NCI-H2081 (cell line): ENCODE results near the gene IRS2.
A peak's percentile ranks its signal among the peaks of the same experiment; 100 is the strongest.
"Not testable (repeated sequence)": the region's sequence is repeated elsewhere in the genome, so short reads cannot be mapped to it uniquely, and the experiment has no call there.

ENCODE experiments used
- DNase-seq, 2 experiments: peaks; one replicate each; lab custom pipeline; 2025; lab: John Stamatoyannopoulos, UW

IRS2 gene, protein sequence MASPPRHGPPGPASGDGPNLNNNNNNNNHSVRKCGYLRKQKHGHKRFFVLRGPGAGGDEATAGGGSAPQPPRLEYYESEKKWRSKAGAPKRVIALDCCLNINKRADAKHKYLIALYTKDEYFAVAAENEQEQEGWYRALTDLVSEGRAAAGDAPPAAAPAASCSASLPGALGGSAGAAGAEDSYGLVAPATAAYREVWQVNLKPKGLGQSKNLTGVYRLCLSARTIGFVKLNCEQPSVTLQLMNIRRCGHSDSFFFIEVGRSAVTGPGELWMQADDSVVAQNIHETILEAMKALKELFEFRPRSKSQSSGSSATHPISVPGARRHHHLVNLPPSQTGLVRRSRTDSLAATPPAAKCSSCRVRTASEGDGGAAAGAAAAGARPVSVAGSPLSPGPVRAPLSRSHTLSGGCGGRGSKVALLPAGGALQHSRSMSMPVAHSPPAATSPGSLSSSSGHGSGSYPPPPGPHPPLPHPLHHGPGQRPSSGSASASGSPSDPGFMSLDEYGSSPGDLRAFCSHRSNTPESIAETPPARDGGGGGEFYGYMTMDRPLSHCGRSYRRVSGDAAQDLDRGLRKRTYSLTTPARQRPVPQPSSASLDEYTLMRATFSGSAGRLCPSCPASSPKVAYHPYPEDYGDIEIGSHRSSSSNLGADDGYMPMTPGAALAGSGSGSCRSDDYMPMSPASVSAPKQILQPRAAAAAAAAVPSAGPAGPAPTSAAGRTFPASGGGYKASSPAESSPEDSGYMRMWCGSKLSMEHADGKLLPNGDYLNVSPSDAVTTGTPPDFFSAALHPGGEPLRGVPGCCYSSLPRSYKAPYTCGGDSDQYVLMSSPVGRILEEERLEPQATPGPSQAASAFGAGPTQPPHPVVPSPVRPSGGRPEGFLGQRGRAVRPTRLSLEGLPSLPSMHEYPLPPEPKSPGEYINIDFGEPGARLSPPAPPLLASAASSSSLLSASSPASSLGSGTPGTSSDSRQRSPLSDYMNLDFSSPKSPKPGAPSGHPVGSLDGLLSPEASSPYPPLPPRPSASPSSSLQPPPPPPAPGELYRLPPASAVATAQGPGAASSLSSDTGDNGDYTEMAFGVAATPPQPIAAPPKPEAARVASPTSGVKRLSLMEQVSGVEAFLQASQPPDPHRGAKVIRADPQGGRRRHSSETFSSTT (N-terminal part only)

GRCh38 chr13:109786457-109787134, at the start of gene IRS2:
TSS of gene IRS2 (minus strand) at chr13:109786583. CDS start at chr13:109786053, 530 bp downstream.
- DNase-seq = peak; percentile 91 to 93

- DNase-seq = no peak
Observed at GRCh38 chr13:109834973-109835720, 48.8 kb upstream of the IRS2 start.

- no peak for DNase-seq
Observed at GRCh38 chr13:109833940-109834339, 47.6 kb upstream of the IRS2 start.

- DNase-seq = no peak
Observed at GRCh38 chr13:109833071-109833470, 46.7 kb upstream of the IRS2 start.

- DNase-seq = not testable (repeated sequence)
Observed at GRCh38 chr13:109828591-109829316, 42.4 kb upstream of the IRS2 start.

DNA sequence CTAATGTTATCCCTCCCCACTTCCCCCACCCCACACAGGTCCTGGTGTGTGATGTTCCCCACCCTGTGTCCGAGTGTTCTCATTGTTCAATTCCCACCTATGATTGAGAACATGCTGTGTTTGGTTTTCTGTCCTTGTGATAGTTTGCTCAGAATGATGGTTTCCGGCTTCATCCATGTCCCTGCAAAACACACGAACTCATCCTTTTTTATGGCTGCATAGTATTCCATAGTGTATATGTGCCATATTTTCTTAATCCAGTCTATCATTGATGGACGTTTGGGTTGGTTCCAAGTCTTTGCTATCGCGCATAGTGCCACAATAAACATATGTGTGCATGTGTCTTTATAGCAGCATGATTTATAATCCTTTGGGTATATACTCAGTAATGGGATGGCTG, 36.8 kb upstream of the IRS2 start:
- not testable (repeated sequence) for DNase-seq

GRCh38 chr13:109821103-109821502, 34.7 kb upstream of the IRS2 start:
- no peak for DNase-seq

- no peak for DNase-seq
Observed at GRCh38 chr13:109819874-109820273, 33.5 kb upstream of the IRS2 start.

DNA sequence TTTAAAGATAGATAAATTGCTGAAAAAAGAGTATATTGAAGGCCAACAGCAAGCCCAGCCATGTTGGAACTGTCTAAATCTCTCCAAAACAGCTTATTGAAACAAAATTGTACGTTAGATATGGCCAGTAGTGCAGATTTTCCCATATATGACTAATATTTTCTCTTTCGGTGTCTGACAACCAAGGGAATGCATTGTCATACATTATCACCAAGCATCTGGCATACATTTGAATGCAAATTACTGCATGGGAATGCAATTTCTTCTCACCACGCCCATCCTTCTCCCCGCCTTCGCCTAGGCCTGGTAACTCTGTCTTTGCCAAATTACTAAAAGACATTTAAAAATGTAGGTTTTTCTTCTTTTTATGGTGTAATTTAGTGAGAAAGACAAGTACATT, 32.5 kb upstream of the IRS2 start:
- no peak for DNase-seq

DNA sequence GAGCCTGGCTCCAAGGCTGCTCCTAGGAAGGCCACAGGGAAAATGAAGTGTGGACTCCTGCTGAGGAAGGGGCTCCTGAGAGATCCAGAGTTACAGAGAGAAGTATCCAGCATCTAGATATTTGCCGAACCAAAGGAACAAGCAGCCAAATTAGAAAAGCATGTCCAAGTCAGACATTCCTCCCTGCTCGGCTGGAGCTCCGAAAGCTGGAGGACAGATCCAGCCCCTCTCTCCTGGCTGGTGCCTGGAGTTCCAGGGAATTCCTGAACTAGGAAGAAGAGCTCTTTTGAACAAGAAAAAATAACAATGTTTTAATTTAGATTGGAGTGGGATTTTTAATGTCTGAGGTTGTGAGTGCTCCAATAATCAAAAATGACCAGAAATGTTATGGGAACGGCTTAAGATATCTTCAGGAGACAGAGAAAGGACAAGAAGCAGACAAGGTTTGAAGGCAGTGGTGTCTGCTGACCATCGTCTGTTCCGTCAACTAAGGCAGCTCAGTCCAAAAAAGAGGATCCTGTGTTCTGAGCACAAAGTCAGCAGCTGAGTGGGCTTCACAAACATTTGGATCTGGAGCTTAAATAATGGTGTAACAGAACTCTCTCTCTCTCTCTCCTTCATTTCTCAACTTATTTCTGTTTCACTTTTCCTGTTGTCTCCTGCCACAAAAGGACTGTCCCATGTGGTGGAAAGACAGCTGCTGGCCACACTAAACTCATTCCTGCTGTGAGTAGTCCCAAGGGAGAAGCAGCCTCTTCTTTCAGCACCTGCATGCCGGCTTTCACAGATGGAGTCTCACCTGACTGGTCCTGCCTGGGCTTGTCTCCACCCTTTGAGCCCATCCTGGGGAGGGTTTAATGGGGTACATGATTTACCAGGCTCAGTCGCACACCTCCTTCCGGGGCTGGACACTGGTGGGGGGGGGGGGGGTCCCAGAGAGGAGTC, 31.5 kb upstream of the IRS2 start:
- no peak for DNase-seq

- no peak for DNase-seq
Observed at GRCh38 chr13:109816808-109817203, 30.4 kb upstream of the IRS2 start.

GRCh38 chr13:109816112-109816807, 29.9 kb upstream of the IRS2 start:
- DNase-seq = no peak

DNA sequence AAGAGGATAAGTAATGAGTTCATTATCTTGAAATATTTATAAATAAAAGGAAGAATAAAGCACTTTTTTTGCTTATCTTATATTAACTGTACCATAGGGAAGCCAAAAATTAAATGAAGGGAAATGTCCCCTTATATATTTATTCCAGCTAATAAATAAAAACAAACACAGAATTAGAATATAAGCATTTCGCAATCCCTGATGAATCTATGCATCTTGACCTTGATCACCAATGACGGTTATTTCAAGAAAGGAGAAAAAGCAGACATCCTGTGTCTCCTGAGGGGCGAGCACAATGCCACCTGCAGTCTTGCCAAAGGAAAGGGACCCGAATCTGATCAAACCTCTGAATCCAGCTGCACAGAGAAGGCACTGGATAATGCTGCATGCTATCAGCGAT, 29.3 kb upstream of the IRS2 start:
- no peak for DNase-seq

DNA sequence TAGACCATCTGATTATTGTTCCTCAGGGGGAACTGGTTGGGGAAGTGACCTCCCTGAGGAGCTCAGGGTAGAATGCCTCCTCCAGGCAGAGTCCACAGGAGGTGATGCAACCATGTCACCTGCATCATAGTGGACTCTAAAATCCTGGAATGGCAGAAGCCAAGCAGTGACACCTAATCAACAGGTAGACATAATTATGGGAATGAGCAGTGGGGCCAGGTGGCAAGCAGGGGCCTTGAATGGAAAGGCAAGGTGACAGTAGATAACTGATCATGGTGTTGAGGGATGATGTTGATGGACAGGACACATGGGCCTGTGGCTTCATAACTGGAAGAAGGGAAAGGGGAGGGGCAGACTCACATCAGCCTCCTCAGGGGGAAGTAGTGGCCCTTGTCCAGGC, 27.3 kb upstream of the IRS2 start:
- DNase-seq = no peak

DNA sequence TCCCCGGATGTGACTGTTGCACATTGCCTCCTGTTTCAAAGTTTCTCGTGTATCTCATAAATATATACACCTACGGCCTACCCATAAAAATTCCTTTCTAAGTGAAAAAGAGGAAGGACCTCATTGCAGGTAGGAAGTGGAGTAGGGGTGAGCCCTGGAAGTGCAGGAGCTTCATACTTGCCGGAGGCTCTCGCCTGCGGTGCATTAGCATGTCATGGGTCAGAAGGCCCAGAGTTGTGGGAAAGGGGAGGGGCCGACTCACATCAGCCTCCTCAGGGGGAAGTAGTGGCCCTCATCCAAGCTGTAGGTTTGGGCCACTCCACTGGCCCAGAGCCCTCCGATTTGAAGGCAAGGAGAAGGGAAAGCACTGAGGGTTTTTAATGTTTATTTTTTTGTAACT, 26.0 kb upstream of the IRS2 start:
- no peak for DNase-seq

GRCh38 chr13:109810761-109811510, 24.6 kb upstream of the IRS2 start:
- DNase-seq = no peak

GRCh38 chr13:109809216-109809932, 23.0 kb upstream of the IRS2 start:
- DNase-seq = no peak
